ENCODE data around the gene NRL. TPM values are rescaled to one million over a fixed set of nuclear protein-coding genes. Genes with fewer than 3 reads are reported as not detected.

Gene NRL
- 0.53 to 0.97 TPM (median 0.65 TPM) in 5 replicates for total RNA-seq (2022; extraction: Qiagen RNA extraction; ENCODE audit: low read depth)

DNA sequence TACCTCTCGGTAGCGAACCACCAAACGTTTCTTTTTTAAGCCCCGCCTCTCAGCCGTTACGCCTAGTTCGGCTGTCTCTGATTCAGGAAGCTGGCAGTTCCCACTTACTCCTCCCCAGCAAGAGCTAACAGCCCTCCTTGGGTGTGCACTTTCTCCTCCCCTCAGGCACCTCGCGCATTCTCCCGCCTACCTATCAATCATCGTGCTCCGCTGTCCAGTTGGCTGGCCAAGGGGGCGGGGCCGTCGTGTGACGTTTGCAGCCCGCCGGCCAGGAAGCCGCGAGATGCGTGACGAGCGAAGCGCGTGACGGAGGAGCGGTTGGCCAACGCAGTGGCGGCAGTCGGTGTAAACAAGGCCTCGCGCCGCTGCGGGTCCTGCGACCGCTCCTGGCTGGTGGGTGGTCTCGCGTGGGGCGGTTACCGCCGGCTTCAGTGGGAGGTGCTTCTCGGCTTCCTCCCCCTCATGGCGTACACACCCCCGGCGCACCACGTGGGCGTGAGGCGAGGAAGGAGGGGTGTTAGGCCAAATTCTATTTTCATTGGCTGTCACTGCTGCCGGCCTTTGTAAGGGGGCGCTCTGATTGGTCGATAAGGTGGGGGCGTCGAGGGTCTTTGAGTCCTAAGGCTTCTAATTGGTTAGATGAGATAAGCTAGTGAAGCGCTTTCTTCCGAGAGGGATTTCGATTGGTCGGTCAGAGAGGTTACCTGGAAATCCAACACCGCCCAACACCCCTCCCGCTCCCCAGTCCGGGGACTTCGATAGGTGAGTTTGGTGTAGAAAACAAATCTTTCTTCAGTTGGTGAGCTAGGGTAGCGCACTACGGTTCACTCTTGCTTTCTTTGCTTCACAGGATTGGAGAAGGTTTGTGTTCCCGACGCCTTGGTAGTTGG is at the start of gene NRL, which contains the start of gene DCAF11:
Gene NRL, minus strand, starts transcription at position 418 of the 890 bp plus-strand sequence. CDS start 32,101 bp downstream, outside the sequence.
Gene DCAF11, plus strand, starts transcription at position 246 of the 890 bp plus-strand sequence. CDS start 818 bp downstream, outside the sequence.

DNA sequence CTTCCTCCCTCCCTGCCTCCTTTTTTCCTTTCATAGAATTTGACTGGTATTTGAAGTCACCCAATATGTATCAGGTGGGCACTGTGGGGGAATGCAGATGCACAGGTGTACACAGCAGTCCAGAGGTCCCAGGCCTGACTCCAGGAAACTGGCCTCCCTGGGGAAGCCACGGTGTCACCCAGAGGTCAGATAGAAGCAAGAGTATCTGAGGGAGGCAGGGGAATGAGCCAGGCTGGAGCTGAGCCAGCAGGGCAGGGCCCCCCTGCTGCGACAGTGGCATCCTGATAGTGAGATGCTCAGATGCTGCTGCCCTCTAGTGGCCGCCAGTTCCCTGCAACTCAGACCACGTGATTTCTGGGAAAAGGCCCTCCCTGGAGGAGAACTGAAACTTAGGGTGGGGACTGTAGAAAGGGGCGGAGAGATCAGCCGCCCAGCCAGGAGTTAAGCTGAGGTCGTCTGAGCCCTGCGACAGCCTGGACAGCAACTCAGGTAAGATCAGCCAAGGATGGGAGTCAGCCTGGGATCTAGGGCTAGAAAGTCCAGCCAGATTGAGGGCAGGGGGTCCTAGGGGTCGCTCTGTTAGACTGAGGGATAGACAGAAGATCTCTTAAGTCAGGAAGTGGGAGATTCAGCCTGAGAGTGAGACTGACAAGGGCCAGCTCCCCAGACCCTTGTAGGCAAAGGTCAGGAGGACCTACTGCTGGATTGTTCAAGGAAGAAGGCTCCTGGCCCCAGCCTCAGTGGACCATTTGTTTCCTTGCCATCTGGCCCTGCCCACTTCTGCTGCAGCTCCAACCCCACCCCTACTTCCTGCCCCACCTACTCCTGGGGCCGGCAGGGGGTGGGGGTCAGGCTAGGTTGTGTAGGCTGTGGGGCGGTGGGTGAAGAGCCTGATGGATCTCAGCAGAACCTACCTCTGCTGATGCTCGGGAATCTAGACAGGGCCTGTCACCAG is 46.4 kb upstream of the NRL start, which contains the start of gene IRF9:
Gene IRF9, plus strand, starts transcription at position 416 of the 955 bp plus-strand sequence. CDS start 880 bp downstream, outside the sequence.

DNA sequence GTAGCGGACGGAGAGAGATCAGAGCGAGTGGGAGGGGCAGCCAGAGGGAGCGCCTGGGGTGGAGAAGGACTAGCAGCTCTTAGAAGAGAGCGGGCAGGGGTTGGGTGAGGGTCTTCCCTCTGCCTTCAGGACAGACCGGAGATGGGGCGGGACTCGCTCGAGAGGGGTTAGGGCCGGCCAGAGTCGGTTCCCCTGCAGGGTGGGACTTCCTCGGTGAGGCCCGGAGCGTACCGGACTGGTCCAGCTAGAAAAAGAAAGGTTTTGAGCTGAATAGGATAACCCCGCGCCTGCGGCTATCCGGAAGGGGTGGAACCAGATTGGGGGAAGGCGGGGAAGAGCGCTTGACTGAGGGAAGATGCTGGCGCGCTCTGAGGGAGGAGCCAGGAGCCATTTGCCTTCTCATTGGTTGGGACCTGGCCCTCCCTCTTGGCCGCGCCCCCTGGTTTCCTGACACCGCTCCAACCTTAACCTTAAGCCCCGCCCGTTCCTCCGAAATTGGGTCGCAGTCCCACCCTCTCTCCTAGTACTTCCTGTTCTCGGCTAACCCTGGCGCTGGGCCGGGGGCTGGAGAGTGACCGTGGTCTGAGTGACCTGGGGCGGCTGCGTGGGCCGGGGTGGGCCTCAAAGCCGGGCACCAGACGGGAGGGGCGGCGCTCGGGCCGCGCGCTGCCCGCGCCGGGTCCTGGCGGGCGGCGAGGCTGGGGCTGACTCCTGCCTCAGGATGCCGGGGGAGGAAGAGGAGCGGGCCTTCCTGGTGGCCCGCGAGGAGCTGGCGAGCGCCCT is 32.4 kb upstream of the NRL start, which contains the start of gene RNF31:
Gene RNF31, plus strand, starts transcription at position 521 of the 783 bp plus-strand sequence. Its CDS starts 201 bp downstream, at position 722.

DNA sequence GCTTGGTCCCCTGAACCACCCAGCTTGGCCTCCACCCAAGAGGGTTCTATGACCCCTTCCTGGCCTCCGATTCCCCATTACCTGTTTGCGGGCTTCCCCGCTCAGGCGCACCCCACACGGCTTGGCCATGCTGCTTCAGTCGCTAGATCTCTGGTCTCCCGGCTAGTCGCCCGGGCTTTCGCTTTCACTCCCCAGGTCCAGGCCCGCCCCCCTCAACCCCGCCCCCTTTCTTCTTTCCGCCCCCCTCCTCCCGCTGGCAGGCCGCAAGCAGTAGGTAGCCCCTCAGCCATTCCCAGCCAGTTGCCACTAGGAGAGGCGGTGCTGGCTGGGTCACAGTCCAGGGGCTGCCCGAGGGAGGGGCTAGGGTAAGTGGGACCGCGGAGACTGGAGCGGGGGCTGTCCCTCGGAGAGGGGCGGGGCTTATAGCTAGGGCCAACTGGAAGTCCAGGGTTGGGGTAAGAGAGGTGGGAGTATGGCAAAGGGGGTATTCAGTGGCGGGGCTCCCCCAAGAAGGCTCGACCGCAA is 31.8 kb upstream of the NRL start, which contains the start of gene PSME2:
Gene PSME2, minus strand, starts transcription at position 158 of the 525 bp plus-strand sequence. Its CDS starts 29 bp downstream, at position 129.

DNA sequence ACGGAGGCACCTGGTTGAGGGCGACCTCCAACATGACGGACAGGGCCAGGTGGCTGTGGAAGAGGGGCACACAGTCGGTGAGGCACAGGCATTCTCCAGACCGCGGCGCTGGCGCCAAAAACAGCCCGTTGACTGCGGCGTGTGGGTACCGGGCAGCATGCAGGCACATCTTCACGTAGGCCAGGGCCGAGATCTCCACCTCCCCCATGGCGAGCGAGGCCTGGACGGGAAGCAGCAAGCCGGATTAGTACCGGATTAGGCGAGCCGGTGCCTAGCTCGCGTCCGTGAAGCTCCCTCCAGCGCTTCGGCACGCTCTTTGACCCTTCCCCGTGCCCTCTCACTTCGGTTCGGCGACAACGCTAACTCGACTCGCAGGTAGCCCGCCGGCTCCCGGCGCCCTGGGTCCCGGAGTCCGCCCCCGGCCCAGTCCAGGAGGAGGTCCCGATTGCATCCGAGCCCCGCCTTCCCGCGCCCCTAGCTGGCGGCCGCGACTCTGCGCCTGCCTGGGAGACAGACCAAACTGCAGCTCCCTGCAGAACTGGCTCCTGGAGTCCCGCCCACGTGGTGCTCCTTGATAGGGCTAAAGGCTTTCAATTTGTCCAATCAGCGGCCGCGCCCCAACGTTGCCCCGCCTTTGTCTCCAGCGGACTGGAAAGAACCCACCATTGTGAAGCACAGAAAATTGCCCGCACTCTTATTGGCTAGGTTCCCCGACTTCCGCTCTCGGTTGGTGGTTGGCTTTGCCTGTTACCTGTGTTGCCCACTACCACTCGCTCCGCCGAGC is 26.5 kb upstream of the NRL start, which contains the start of gene EMC9:
Gene EMC9, minus strand, starts transcription at position 495 of the 784 bp plus-strand sequence. Its CDS starts 287 bp downstream, at position 208.

DNA sequence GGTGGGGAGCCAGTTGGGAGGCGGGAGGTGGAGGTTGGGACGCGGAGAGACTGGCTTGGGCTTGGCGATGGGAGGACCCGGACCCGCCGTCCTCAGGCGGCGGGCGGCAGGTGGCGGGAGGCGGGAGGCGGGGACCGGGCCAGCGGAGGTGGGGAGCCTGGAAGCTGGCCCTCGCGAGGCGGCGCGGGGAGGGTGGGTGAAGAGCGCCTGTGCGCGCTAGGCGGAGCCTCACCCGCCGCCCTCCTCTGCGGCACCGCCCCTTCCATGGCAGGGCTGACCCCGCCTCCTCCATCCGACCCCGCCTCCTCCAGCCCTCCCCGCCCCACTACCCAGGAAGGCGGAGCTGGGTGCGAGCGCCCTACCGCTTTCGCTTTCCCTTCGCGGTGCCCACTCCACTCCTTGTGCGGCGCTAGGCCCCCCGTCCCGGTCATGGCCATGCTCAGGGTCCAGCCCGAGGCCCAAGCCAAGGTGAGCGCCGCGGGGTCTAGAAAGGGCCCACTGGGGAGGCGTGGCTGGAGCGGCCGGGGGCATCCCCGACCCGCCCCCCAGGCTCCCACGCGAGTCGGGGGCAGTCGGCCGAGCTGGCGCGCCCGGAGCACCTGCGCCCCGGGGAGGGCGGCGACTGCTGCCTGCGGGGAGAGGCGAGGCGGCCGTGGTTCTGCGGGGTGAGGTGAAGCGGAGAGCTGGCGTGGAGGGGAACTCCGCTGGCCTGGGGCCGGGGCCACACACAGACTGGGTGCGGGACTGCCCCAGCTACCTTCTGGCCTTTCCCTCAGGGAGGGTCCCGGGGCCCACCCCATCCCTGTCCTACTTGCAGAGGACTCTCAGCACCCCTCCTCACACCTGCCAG is 21.3 kb upstream of the NRL start, which contains the start of gene PSME1:
Gene PSME1, plus strand, starts transcription at position 361 of the 850 bp plus-strand sequence. Its CDS starts 69 bp downstream, at position 430.

DNA sequence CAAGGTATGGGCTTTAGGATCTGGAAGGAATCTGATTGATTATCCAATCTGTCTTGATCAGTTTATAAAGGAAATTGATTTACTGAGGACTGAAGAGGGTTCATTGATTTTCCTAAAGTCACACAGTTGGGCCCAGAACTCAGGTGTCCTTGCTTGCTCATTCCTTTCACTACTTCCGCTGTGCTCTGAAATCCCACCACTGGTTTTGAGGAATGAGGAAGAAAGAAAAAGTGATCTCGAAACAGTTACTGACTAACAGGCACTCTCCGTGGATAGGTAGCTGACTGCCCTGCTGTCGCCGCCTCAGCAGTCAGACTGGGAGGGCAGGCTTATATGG is 15.6 kb upstream of the NRL start, which contains the start of gene FITM1:
Gene FITM1, plus strand, starts transcription at position 280 of the 337 bp plus-strand sequence. CDS start 905 bp downstream, outside the sequence.

DNA sequence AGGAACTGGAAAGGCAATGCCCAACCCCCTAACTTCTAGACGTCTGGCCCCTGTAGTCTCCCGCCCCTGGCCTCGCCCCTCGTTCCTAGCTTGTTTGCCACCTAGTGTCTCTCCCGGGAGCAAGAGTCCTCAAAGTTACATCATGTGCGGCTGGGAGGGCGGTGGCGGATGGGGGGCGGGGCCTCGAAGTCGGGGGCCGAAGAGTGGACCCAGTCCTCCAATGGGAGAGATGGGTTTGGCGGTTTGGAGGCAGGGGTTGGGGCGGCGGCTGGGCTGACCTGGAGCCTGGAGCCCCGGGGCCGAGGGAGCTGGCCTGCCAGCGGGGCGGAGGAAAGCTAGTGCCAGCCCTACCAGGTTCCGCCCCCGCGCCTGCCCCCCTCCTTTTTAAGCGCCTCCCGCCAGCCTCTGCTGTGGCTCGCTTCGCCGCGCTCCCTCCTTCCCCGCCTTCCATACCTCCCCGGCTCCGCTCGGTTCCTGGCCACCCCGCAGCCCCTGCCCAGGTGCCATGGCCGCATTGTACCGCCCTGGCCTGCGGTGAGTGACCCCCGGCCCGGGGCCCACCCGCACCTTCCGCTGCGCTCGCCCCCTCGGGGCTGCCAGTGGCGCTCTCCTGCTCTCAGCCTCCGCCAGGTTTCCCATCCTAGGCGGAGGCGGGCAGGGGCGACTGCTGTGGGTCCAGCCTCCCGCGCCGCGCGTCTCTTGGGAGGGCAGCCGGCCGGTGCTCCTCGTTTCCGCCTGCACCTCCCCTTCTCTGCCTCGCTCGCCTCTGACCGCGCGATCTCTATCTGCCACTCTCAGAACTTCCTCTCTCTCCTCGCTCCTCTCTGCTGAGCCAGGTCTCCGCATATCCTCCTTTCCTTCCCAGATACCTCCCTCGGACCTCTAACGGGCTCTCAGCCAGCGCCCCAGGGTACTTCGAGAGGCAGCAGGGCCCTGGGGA is 20.6 kb downstream of the NRL start, which contains the start of gene PCK2:
Gene PCK2, plus strand, starts transcription at position 411 of the 940 bp plus-strand sequence. Its CDS starts 95 bp downstream, at position 506.

DNA sequence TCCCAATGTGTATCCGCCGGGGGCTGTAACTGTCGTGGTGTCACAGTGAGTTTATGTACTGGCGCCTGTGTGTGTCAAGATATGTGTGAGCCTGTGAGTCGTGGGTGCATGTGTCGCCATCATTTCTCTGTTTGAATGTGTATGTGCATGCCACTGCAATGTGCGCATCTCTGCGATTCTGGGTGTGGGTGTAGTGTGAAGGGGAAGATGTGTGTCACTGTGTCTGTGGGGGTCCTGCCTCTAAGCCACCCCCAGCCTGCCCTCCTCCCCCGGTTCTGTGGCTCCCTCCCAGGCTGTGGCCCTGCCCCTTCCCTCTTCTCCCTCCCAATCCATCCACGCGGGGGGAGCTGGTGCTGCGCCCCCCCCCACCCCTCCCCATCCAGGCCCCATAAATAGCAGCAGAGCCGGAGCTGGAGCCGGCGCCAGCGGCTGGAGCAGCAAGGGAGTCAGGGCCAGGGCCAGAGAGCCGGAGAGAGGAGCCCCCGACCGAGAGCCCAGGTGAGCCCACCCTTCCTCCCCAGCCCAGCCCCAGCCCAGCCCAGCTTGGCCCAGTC is 43.5 kb downstream of the NRL start, which contains the start of gene CPNE6:
Gene CPNE6, plus strand, starts transcription at position 419 of the 554 bp plus-strand sequence. CDS start 1,375 bp downstream, outside the sequence.

DNA sequence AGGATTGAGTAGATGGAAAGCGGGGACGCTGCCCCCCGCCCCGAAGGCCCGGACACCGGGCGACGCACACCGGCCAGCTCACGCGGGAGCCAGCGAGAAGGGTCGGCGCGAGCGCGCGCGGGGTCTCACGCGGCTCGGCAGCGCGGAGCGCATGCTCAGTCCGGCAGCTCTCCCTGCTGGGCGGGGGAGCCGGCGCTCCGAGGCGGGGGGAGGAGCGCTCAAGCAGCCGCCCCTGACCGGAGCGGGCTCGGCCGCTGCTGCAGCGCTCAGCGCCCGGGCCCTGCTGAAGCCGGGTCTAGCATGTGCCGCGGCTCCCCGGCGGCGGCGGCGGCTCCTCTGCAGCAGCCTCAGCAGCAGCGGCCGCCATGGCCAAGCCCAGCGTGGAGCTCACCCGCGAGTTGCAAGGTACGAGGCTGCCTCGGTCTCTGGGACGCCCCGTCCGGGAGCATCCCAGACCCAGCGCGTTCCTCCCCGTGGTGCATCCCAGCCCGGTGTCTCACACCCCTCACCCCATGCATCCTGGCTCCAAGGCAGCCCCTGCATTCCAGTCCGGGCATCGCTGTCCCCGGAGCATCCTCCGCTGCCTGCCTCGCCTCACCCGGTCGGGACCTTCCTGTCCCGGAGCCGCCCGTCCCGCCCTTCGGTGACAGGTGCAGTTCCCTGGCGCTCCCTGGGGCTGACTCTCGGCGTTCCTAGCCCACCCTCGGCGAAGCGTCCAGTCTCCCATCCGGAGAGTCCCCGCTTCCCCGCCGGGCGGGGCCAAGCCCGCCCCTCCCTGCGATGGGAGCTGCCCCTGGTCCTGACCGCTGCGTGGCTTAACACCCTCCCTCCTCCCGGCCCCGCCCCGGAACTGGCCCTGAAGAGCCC is 62.7 kb downstream of the NRL start, which contains the start of gene CARMIL3:
Gene CARMIL3, plus strand, starts transcription at position 221 of the 867 bp plus-strand sequence. Its CDS starts 145 bp downstream, at position 366.

Other genes starting within 250 kb of the NRL start
- 36.9 to 51.1 TPM (median 48.9 TPM) in 5 replicates for gene DHRS4, start 161.2 kb downstream of the NRL start, total RNA-seq (2022; extraction: Qiagen RNA extraction; ENCODE audit: low read depth)
- 23.2 to 36.3 TPM (median 32.1 TPM) in 5 replicates for gene DHRS4L2, start 126.0 kb downstream of the NRL start, total RNA-seq (2022; extraction: Qiagen RNA extraction; ENCODE audit: low read depth)
- gene CARMIL3, start 62.9 kb downstream of the NRL start, total RNA-seq (2022; extraction: Qiagen RNA extraction; ENCODE audit: low read depth), result 0.22 to 0.74 TPM (median 0.60 TPM) in 5 replicates
- gene CPNE6, start 43.4 kb downstream of the NRL start, total RNA-seq (2022; extraction: Qiagen RNA extraction; ENCODE audit: low read depth), result not detected in 5 replicates
- gene PCK2, start 20.6 kb downstream of the NRL start, total RNA-seq (2022; extraction: Qiagen RNA extraction; ENCODE audit: low read depth), result 13.5 to 21.1 TPM (median 19.2 TPM) in 5 replicates
- gene DCAF11, start 172 bp downstream of the NRL start, total RNA-seq (2022; extraction: Qiagen RNA extraction; ENCODE audit: low read depth), result 19.4 to 22.4 TPM (median 21.7 TPM) in 5 replicates
- not detected in 5 replicates for gene FITM1, start 15.7 kb upstream of the NRL start, total RNA-seq (2022; extraction: Qiagen RNA extraction; ENCODE audit: low read depth)
- 149 to 185 TPM (median 165 TPM) in 5 replicates for gene PSME1, start 21.2 kb upstream of the NRL start, total RNA-seq (2022; extraction: Qiagen RNA extraction; ENCODE audit: low read depth)
- gene EMC9, start 26.6 kb upstream of the NRL start, total RNA-seq (2022; extraction: Qiagen RNA extraction; ENCODE audit: low read depth), result 37.8 to 64.0 TPM (median 62.7 TPM) in 5 replicates
- 149 to 205 TPM (median 163 TPM) in 5 replicates for gene PSME2, start 31.7 kb upstream of the NRL start, total RNA-seq (2022; extraction: Qiagen RNA extraction; ENCODE audit: low read depth)
- 14.7 to 35.4 TPM (median 31.7 TPM) in 5 replicates for gene RNF31, start 32.5 kb upstream of the NRL start, total RNA-seq (2022; extraction: Qiagen RNA extraction; ENCODE audit: low read depth)
- 15.5 to 24.9 TPM (median 19.7 TPM) in 5 replicates for gene IRF9, start 46.3 kb upstream of the NRL start, total RNA-seq (2022; extraction: Qiagen RNA extraction; ENCODE audit: low read depth)
- 2.6 to 6.5 TPM (median 4.6 TPM) in 5 replicates for gene REC8, start 57.1 kb upstream of the NRL start, total RNA-seq (2022; extraction: Qiagen RNA extraction; ENCODE audit: low read depth)
- gene IPO4, start 73.9 kb upstream of the NRL start, total RNA-seq (2022; extraction: Qiagen RNA extraction; ENCODE audit: low read depth), result 51.4 to 91.8 TPM (median 77.1 TPM) in 5 replicates
- 48.0 to 74.0 TPM (median 66.9 TPM) in 5 replicates for gene TM9SF1, start 80.5 kb upstream of the NRL start, total RNA-seq (2022; extraction: Qiagen RNA extraction; ENCODE audit: low read depth)
- not detected in 5 replicates for gene TSSK4, start 90.7 kb upstream of the NRL start, total RNA-seq (2022; extraction: Qiagen RNA extraction; ENCODE audit: low read depth)
- gene CHMP4A, start 98.5 kb upstream of the NRL start, total RNA-seq (2022; extraction: Qiagen RNA extraction; ENCODE audit: low read depth), result 76.7 to 107 TPM (median 84.4 TPM) in 5 replicates
- gene MDP1, start 101.1 kb upstream of the NRL start, total RNA-seq (2022; extraction: Qiagen RNA extraction; ENCODE audit: low read depth), result 22.6 to 33.8 TPM (median 29.9 TPM) in 5 replicates
- 456 to 538 TPM (median 471 TPM) in 5 replicates for gene NEDD8, start 117.4 kb upstream of the NRL start, total RNA-seq (2022; extraction: Qiagen RNA extraction; ENCODE audit: low read depth)
- gene GMPR2, start 118.0 kb upstream of the NRL start, total RNA-seq (2022; extraction: Qiagen RNA extraction; ENCODE audit: low read depth), result 53.6 to 67.0 TPM (median 57.2 TPM) in 5 replicates
- gene TINF2, start 127.7 kb upstream of the NRL start, total RNA-seq (2022; extraction: Qiagen RNA extraction; ENCODE audit: low read depth), result 31.9 to 41.7 TPM (median 36.3 TPM) in 5 replicates
- gene TGM1, start 148.2 kb upstream of the NRL start, total RNA-seq (2022; extraction: Qiagen RNA extraction; ENCODE audit: low read depth), result 0.72 to 1.3 TPM (median 0.74 TPM) in 5 replicates
- 13.7 to 19.6 TPM (median 18.4 TPM) in 5 replicates for gene RABGGTA, start 156.6 kb upstream of the NRL start, total RNA-seq (2022; extraction: Qiagen RNA extraction; ENCODE audit: low read depth)
- gene DHRS1, start 184.8 kb upstream of the NRL start, total RNA-seq (2022; extraction: Qiagen RNA extraction; ENCODE audit: low read depth), result 9.5 to 15.2 TPM (median 13.7 TPM) in 5 replicates
- 11.6 to 19.3 TPM (median 18.7 TPM) in 5 replicates for gene NOP9, start 184.9 kb upstream of the NRL start, total RNA-seq (2022; extraction: Qiagen RNA extraction; ENCODE audit: low read depth)
- gene CIDEB, start 193.0 kb upstream of the NRL start, total RNA-seq (2022; extraction: Qiagen RNA extraction; ENCODE audit: low read depth), result 0.12 to 0.21 TPM (median 0.18 TPM) in 4 of 5 replicates, not detected in the other
- 2.0 to 6.3 TPM (median 5.6 TPM) in 5 replicates for gene LTB4R2, start 195.2 kb upstream of the NRL start, total RNA-seq (2022; extraction: Qiagen RNA extraction; ENCODE audit: low read depth)
- gene LTB4R, start 196.6 kb upstream of the NRL start, total RNA-seq (2022; extraction: Qiagen RNA extraction; ENCODE audit: low read depth), result 3.2 to 6.8 TPM (median 5.9 TPM) in 5 replicates
- 0.21 TPM in 1 of 5 replicates, not detected in the others for gene ADCY4, start 220.1 kb upstream of the NRL start, total RNA-seq (2022; extraction: Qiagen RNA extraction; ENCODE audit: low read depth)
- gene RIPK3, start 225.0 kb upstream of the NRL start, total RNA-seq (2022; extraction: Qiagen RNA extraction; ENCODE audit: low read depth), result not detected in 5 replicates